NCI-H345 treated with DMSO at 0.1 percent for 48 hours (cell line): ENCODE results near the gene FOXE3.

Source experiments
- DNase-seq: peaks from one replicate; lab custom pipeline; 2025; ENCODE audit not compliant: unreplicated experiment; lab: John Stamatoyannopoulos, UW

The FOXE3 gene

GRCh38 chr1:47433477-47434050 lies 17.5 kb downstream of the FOXE3 start:
- no peak for DNase-seq

GRCh38 chr1:47434051-47434842 lies 18.2 kb downstream of the FOXE3 start:
- no peak for DNase-seq

GRCh38 chr1:47435506-47436303 lies 19.6 kb downstream of the FOXE3 start:
- no peak for DNase-seq

DNA sequence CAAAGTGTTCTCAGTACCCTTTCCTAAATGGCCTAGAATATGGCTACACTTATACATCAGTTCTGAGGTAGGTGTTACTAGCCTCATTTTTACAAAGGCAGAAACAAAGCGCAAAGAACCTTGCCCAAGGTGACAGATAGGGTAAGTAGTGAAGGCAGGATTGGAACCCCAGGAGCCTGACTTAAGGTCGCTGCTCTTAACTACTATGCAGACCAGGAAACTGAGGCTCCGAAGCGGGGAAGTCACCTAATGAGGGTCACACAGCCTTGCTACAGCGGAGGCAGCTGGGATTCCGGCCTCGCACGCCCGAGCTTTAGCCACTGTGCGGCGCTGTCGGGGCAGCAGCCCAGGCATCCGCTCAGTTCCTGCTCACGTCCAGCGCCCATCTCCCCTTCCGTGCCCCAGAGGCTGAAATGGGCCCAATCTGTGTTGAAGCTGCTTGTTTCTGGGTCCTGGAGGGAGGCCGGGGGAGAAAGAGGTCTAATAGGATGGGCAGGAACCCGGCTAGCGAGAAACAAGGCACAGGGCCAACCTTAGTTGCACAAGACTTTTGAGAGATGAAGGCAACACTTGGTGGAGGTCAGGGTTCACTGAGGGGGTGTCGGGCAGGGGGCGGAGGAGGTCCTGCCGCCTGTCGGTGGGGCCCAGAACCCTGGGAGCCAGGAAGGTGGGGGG lies 20.4 kb downstream of the FOXE3 start:
- DNase-seq, result peak; percentile 64

GRCh38 chr1:47436979-47437446 lies 20.9 kb downstream of the FOXE3 start:
- DNase-seq, result no peak

DNA sequence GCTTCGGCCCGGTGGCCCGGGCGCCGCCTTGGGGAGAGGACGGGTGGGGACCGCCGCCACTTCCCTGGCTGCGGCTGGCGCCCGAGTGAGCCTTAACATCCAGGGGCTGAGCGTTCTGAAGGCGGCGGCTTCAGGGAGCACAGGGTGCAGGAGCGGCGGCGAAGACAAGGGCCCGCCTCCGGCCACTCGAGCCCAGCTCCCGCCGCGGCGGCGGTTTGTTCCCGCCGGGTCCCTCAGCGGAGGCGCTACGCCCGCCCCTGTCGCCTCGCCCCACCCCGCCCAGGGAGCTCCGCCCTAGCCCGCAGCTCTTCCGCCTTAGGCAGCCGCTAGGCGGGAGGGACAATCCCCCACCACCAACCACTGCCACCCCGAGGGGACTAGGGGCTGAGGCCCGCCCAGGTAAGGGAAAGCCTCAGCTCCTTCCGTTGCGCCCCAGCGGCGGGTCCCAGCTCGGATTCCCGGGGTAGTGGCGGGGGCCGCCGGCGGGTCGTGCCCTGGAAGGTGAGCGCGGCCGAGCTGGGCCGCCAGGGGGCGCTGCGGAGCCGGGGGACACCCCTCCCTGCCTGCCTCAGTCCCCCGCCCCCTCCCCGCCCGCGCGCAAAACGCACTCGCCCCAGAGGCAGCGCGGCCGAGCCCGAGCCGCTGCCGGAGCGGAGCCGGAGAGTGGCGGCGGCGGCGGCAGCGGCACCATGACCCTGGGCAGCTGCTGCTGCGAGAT lies 21.5 kb downstream of the FOXE3 start, which contains the start of gene FOXD2:
FOXD2 (plus strand) TSS at position 598 of the 718 bp plus-strand sequence; CDS start at position 690, 92 bp downstream.
- peak; percentile 78 for DNase-seq

GRCh38 chr1:47438165-47439016 lies 22.3 kb downstream of the FOXE3 start:
- no peak for DNase-seq

DNA sequence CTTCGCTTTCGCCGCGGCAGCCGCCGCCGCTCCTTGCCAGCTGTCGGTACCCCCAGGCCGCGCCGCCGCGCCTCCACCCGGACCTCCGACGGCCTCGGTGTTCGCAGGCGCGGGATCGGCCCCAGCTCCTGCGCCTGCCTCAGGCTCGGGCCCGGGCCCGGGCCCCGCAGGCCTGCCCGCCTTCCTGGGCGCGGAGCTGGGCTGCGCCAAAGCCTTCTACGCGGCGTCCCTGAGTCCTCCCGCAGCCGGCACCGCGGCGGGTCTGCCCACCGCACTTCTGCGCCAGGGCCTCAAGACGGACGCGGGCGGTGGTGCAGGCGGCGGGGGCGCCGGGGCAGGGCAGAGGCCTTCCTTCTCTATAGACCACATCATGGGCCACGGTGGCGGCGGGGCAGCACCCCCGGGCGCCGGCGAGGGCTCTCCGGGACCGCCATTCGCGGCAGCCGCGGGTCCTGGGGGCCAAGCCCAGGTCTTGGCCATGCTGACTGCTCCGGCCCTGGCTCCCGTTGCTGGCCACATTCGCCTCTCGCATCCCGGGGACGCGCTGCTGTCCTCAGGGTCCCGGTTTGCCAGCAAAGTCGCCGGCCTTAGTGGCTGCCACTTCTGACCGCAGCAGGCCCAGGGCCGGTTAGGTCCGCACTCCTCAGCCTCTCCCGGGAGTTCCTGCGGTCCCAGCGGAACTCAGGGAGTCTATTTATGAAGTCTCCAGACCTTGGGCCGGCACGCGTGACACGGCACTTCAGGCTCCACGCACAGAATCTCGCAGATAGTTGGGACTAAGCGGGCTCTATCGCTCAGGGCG lies 23.1 kb downstream of the FOXE3 start:
- no peak for DNase-seq

DNA sequence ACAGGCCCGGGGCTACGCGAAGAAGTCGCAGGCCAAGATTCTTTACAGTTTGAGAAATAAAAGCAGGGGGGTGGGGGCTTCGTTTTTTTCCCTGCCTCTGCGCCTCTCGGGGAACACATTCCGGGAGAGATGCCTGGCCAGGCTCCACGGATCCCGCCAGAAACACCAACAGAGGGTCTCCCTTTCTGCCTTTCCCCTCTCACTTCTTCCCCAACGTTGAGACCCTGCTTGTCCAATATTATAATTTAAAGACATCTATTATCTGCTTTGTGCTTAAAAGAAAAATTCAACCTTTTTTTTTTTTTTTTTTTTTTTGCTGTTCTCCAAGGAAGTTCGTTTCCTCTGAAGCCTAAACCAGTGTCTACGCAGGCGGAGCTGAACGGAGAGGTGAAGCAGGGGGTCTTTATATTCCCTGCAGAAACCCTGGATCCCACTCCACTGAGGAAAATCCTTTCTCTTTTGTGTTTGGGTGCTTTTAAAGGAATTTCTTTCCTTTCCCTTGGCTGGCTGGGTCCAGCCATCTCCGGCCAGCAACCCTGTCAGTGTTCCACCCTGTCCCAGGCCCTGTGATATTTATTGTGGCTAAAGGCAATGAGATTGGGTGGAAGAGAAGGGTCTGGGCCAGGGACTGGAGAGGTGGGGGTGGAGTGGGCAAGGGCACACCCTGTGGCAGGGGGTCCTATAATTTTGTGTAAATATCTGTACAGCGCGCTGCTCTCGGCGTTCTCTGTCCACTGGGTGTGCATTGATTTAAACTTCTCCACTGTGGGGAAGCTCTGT lies 23.9 kb downstream of the FOXE3 start:
- no peak for DNase-seq

GRCh38 chr1:47440599-47441081 lies 24.6 kb downstream of the FOXE3 start:
- no peak for DNase-seq

GRCh38 chr1:47441450-47442106 lies 25.5 kb downstream of the FOXE3 start:
- DNase-seq, result no peak

DNA sequence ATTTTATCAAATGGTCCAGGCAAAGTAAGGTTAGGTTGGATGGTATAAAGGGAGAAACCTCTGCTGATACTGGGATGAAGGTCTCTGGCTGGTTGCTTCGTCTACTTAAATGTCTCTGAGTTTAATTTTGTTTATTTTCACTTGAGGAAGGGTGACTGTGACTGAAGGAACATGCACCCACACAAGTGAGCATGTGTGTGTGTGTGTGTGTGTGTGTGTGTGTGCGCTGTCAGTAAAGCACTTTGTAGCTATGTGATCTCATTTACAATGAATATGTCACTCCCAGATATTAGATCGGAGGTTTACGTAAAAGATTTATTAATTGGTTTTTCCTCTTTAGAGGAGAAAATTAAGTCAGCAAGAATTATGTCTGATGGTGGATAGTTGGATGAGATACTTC lies 26.1 kb downstream of the FOXE3 start:
- no peak for DNase-seq

DNA sequence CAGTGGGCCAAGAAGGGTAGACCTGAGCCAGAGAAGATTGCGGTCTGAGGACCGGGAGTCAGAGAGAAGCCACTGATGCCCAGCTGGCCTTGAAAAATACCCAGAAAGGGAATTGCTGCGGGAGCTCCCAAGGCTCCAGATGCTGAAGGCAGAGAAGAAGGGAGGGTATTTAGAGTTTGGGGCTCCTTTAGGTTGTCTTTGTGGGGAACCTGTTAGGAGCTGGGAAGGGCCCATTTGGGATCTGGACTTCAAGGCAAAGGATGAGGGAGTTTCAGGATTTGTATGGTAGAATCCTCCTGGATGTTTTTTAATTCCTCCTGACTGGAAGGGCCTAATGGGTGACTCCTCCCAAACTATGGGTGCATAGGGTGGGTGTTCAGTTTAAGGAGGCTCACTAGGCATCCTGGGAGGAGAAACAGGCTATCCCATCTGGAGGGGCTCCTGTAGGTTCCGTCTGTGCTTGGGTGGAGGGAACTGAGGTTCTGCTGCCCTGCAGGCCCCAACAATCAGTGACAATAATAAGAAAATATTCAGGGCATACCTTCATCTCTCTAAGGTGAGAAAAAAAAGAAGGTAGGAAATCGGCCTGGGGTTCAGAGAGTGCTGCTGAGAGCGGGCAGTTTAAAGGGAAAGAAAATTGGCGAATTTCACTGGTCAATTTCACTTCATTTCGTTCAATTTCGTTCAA lies 26.9 kb downstream of the FOXE3 start:
- DNase-seq, result no peak

GRCh38 chr1:47443530-47444296 lies 27.6 kb downstream of the FOXE3 start:
- DNase-seq, result no peak

- DNase-seq, result no peak
Measured at GRCh38 chr1:47444297-47444561, 28.1 kb downstream of the FOXE3 start.
